ENCODE results near the gene ATP7A.
A peak's percentile ranks its signal among the peaks of the same experiment; 100 is the strongest.
"Not testable (repeated sequence)": the region's sequence is repeated elsewhere in the genome, so short reads cannot be mapped to it uniquely, and the experiment has no call there.

The ATP7A gene

DNA sequence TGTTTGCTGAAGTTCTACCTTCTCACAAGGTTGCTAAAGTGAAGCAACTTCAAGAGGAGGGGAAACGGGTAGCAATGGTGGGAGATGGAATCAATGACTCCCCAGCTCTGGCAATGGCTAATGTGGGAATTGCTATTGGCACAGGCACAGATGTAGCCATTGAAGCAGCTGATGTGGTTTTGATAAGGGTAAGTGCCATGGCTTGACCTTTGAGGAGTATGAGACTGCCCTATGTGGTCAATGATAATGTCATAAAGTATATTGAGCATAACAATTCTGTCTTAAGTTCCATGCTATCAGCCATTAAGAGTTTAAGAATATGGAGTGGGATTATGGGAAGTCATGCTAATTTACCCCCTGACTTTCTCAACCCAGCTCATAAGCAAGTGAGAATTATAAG, 132.1 kb downstream of the ATP7A start:
- ATAC-seq, result no peak

DNA sequence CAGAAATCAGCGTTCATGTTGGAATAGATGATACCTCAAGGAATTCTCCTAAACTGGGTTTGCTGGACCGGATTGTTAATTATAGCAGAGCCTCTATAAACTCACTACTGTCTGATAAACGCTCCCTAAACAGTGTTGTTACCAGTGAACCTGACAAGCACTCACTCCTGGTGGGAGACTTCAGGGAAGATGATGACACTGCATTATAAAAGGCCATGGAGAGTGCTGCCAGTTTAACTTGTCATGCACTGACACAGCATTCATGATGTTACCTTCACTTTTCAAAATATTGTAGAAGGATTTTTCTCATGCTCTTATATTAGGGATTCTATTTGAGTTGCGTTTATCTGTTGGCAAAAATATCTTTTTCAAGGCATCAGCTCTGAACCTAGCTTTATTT, 135.9 kb downstream of the ATP7A start:
- ATAC-seq, result no peak

- no peak for ATAC-seq
These were observed 137.6 kb downstream of the ATP7A start for GRCh38 chrX:78048052-78048451.

- no peak for ATAC-seq
These were observed 153.2 kb downstream of the ATP7A start for GRCh38 chrX:78063687-78064086.

DNA sequence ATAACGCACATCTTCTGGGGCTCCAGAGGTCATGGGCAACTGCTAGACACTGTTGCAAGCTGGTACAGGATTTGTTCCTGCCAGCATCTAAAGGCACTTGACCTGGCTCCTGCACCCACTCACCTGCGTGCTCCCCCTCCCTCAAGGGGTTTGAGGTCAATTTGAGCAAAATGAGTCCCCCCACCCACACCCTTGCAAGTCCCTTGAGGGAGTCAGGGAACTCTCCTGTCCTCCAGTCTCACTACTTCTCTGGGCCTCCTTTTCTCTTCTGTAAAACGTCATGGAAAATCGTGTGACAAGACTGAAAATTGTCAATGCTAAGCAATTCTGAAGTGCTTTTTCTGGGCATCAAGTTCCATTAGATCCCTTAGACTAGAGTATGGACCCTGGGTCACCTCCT, 153.7 kb downstream of the ATP7A start:
- no peak for ATAC-seq

GRCh38 chrX:78064698-78065601, 154.5 kb downstream of the ATP7A start:
- ATAC-seq, result peak; percentile 88 to 91

- ATAC-seq, result no peak
These were observed 155.6 kb downstream of the ATP7A start for GRCh38 chrX:78066110-78066509.

DNA sequence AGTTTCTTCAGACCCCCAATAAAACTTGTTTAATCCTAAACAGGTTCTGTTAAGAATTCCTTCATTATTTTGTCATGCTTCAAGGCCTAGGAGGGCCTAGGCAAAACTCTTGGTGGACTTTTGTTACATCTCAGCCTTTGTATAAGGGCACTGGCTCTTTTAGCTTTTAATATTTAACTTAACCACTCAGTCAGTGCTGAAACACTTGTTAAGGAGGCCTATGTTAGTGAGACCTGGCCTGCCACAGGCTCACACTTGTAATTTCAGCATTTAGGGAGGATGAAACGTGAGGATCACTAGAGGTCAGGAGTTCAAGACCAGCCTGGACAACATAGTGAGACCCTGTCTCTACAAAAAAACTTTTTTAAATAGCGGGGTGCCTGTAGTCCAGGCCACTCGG, 160.8 kb downstream of the ATP7A start:
- no peak for ATAC-seq

- ATAC-seq, result not testable (repeated sequence)
These were observed 162.9 kb downstream of the ATP7A start for GRCh38 chrX:78073147-78074077.

GRCh38 chrX:78074088-78074487, 163.6 kb downstream of the ATP7A start:
- ATAC-seq, result no peak

DNA sequence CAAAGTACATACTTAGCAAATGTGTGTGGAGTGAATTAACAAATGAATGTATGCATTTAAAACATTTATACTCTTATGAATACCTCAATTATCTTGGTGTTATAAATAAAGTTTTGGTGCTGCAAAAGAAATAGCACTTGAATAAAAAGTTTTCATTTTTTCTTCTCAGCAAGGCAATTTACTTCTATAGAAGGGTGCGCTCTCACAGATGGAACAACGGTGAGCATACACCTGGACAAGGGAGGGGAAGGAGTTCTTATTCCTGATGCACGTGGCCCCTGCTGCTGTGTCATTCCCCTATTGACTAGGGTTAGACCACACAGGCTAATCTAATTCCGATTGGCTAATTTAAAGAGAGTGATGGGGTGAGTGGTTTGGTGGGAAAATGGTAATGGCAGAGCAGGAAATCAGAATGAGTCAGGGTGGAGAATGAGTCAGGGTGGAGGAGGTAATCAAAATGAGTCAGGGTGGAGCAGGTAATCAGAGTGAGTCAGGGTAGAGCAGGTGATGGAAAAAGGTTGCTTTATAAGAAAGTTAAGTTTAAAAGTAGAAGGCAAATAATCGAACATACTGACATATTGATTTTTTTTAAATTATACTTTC, 165.4 kb downstream of the ATP7A start:
- peak in 1 of 2 donors; percentile 48 for ATAC-seq

GRCh38 chrX:78081413-78081812, 170.9 kb downstream of the ATP7A start:
- not testable (repeated sequence) for ATAC-seq

GRCh38 chrX:78092296-78092695, 181.8 kb downstream of the ATP7A start:
- no peak for ATAC-seq

GRCh38 chrX:78098108-78098507, 187.6 kb downstream of the ATP7A start:
- no peak for ATAC-seq
